Central memory CD4-positive, alpha-beta T cell (primary cell): Measurements from ENCODE around the gene MYOM3.
"Not testable (repeated sequence)": the region's sequence is repeated elsewhere in the genome, so short reads cannot be mapped to it uniquely, and the experiment has no call there.

ENCODE experiments used
- DNase-seq: peaks from one replicate; pipeline ENCODE4 v3.0.0; 2022

MYOM3 gene

GRCh38 chr1:24022581-24023361 lies 89.2 kb downstream of the MYOM3 start:
- no peak for DNase-seq

DNA sequence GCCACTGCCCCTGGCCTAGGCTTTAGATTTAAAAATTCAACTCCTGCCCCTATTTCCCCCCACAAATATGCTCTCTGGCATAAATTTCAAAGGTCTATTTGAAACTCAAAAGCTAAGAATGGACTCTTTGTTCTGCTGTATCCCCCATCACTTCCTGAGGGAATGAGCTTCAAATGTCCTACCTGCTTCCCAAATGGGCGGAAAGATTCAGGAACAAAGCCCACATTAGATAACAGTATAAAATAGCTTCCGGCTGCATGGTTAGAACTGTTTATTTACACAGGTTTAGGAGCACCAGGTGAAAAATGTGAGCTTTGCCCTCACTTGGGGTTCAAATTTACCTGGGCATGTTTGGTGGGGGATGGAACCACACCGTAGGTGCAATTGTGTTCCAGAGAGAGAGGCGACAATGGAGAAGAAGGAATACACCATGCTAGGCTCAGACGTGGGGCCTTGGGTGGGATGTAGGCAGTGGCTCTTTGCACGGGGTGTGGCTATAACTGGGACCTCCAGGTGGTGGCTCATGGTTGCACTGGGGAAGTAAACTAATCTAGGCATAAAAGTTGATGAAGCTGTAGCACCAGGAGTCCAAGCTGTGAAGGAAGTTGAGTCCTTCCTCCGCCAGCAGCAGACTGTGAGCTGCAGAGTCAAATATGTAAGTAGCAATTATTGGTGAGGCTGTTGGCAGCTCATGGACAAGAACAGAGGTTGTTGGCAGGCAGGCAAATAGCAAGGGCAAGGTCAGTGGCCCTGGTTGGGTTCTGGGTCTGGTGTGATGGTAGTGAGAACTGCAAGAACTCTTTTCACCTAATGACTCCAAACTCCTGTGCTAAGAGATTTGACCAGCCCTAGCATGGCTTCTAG lies 90.3 kb downstream of the MYOM3 start:
- DNase-seq = no peak

- DNase-seq = no peak
These were observed 91.5 kb downstream of the MYOM3 start for GRCh38 chr1:24020470-24020869.

DNA sequence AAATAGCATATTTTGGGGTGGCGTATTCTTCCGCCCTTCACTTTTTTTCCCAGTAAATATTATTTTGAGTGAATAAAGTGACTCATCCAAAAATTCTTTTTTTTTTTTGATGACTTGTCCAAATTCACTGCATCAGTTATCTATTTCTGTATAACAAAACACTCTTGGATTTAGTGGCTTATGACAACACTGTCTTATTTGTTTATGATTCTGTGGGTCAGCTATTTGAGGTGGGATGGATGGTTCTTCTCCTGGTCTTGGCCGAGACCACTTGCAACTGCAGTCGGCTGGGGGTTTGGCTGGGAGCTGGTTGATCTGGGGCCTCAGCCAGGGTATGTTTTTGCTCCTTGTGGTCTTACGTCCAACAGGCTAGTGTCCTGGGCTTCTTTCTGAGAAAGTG lies 91.9 kb downstream of the MYOM3 start:
- DNase-seq = no peak

DNA sequence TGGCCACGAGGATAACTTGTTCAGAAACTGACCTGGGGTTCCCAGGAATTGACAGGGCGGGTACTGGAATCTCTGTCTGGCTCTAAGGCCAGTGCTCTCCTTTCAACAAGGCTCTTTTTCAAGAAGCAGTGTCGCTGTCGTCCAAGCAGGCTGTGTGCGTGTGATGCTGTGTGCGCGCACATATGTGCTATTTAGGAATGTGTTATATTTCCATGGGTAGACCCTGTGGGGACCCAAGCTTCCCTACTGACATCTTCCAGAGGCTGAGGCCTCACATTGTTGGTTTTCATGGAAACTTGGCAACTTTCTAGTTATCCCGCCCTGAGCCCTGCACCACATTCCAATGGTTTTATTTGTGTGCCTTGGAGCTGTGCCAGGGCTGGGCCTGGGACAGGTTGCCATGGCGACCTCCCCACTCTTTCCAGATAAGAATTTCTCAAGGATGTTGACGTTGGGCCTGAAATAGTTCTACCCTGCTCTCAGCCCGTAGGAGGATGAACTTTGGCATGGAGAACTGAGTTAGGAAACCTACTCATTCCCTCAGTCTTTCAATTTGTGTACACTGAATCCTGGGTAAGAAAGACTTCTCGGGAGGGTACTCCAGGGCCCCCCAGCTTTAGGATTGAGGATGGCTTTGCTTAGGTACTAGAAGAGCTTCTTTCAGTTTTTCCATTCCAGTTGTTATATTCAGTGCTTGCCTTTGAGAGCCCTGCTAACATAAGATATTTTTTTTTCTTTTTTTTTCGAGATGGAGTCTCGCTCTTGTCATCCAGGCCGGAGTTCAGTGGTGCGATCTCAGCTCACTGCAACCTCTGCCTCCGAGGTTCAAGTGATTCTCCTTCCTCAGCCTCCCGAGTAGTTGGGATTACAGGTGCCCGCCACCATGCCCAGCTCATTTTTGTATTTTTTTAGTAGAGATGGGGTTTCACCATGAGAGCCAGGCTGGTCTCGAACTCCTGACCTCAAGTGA lies 93.0 kb downstream of the MYOM3 start:
- no peak for DNase-seq

DNA sequence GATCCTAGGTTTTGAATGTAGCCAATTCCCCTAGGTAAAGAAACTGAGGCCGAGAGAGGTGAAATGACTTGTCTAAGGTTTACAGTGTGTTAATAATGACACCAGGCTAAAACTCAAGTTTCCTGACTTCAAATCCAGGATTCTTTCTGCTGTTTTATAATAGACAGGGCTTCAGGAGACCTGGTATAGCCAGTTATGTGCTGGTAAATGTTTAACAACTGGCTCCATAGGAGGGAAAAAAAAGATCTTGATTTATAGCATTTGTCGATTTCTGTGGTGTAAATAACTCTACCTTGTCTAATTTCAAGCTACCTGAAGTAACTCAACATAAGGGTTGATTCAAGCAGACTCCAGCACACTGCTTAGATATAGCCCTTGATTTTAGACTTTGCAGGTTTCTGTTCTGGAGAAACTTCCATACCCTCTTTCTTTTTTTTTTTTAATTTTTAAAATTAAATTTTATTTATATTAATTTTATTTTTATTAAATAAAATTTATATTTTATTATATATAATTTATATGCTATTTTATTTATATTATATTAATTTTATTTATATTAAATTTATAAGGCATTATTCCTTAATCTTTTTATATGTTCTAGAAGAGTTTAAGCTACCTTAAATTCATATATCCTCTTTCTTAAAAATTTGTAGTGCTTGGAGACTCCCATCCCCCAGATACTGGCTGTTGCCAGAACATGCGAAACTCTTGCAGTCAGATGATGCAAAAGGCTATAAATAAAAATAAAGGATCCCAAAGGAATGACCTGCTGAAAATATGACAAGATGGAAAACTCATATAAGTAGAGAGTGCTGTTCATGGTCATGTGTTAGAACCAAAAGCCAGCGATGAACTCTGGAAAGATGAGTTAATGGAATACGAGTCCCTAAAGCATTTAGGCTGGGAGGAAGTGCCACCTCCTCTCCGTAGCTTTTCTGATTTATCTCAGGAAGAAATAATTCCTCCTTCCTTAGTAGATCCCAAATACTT lies 96.4 kb downstream of the MYOM3 start:
- DNase-seq = no peak

- not testable (repeated sequence) for DNase-seq
These were observed 99.1 kb downstream of the MYOM3 start for GRCh38 chr1:24012878-24013277.

GRCh38 chr1:24010650-24011049 lies 101.3 kb downstream of the MYOM3 start:
- no peak for DNase-seq

- DNase-seq = no peak
These were observed 102.5 kb downstream of the MYOM3 start for GRCh38 chr1:24009406-24009805.

DNA sequence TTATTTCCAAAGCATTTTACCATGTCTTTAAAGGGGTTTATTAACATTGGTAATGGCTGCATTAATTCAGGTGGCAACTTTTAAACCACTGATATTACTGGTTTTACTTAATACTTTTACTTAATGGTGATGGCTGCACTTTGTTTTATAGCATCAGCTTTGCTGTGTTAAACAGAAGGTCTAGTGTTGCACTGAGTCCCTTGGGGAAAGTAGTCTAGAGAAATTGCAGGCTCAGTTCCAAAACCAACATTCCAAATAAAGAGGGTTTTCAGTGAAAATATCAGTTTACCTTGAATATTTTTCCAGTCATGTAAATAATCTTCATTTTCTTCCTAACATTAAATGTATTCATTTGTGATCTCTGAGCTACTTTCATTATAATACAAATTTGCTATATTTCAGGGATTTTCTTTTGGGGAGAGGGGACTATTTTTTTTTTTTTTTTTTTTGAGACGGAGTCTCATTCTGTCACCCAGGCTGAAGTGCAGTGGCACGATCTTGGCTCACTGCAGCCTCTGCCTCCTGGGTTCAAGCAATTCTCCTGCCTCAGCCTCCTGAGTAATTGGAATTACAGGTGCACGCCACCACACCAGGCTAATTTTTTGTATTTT lies 103.3 kb downstream of the MYOM3 start:
- not testable (repeated sequence) for DNase-seq

- no peak for DNase-seq
These were observed 104.9 kb downstream of the MYOM3 start for GRCh38 chr1:24007079-24007478.
